ENCODE data around the gene BTBD19.

BTBD19 gene

GRCh38 chr1:44857446-44857845 is 49.1 kb downstream of the BTBD19 start:
- no peak for DNase-seq (ENCODE audit: low read depth)

GRCh38 chr1:44860331-44860730 is 52.0 kb downstream of the BTBD19 start:
- no peak for DNase-seq (ENCODE audit: low read depth)

DNA sequence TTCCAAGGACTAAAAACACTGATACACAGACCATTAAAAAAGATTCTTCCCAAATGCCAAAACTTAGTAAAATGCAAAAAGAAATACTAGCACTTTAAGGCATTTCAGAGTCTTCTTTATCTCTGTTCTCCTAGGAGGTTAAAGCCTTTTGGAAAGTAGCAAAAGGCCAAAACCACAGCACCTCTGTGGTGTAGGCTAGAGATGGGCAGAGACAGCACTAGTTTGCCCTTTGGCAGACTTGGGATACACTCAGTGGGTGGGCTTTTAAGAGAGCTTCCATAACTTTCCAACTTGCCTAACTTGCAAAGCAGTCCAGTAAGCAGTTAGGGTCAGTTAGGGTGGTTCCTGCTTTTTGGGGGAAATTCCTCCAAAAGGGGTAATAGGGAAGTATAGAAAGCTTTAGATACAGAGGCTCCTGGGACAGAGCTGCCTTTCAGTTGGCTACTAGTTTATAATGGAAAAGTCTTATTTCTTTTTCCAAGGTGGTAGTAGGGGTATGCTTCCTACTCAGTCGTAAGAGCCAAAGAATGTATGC is 52.6 kb downstream of the BTBD19 start:
- DNase-seq (ENCODE audit: low read depth) = no peak

DNA sequence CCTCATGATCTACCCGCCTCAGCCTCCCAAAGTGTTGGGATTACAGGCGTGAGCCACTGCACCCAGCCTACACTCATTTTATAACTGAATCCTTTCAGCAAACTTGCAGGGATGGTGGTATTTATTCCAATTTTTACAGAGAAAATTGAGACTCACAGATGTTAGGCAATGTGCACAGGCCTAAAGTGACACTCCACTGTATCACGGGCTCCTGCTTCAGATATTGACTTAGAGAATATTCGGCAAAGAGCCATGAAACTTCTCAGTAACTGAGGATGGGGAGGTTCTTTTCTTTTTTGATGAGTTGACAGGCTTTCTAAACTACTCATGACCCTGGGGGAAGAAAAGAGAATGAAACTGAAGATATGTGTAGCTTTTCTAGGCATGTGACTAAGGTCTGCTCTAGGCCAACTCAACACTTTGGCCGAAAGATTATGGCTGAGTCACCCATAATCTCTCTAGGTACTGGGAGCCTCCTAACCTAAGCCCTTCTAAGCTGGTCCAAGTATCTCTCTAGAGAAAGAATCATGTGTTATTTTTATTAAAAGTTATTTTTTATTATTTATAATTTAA is 54.6 kb downstream of the BTBD19 start:
- no peak for DNase-seq (ENCODE audit: low read depth)
